H1 (cell line): Measurements from ENCODE around the gene OCSTAMP. TPM values are rescaled to one million over a fixed set of nuclear protein-coding genes. Genes with fewer than 3 reads are reported as not detected.
A peak's percentile ranks its signal among the peaks of the same experiment; 100 is the strongest.

Source experiments
- CTCF ChIA-PET: fragments of 300-600 bp; sonication (Branson Sonifier 250); formaldehyde crosslinking; loops from one replicate; lab custom pipeline; 2021; ENCODE audit not compliant: partially characterized antibody; lab: Charles Lee
- POLR2A ChIA-PET: fragments of 300-600 bp; sonication (Branson Sonifier 250); formaldehyde crosslinking; loops from one replicate; lab custom pipeline; 2021; ENCODE audit warnings: inconsistent platforms; ENCODE audit not compliant: partially characterized antibody; lab: Charles Lee
- DNase-seq, 2 experiments: peaks; one replicate each; pipeline versions ENCODE4 v3.0.0 to v3.0.0-alpha.2; 2010 to 2022; ENCODE audit warnings: low spot score in 2 of 2, low read depth in 1 of 2, mixed read lengths in 1 of 2
- FAIRE-seq: peaks from 2 replicates; lab custom pipeline; 2011; peaks lifted over from hg19 to GRCh38; lab: Jason Lieb, UNC
- H2AFZ ChIP-seq: 2 replicates; pipeline ENCODE4 v1.8.1; 2012; ENCODE audit warnings: low read length, inconsistent platforms
- H2AK5ac ChIP-seq: 2 replicates; pipeline ENCODE4 v1.6.1; 2013; ENCODE audit warnings: low read depth, low read length
- H2BK120ac ChIP-seq: replicated peaks from 2 replicates; pipeline ENCODE3; 2013; ENCODE audit warnings: low read depth, low read length, inconsistent platforms
- H2BK12ac ChIP-seq: 2 replicates; pipeline ENCODE4 v1.6.1; 2013; ENCODE audit warnings: low read depth, low read length
- H2BK15ac ChIP-seq: 2 replicates; pipeline ENCODE4 v1.6.1; 2013; ENCODE audit warnings: low read length
- H2BK20ac ChIP-seq: 2 replicates; pipeline ENCODE4 v1.6.1; 2013; ENCODE audit warnings: low read length
- H2BK5ac ChIP-seq: 2 replicates; pipeline ENCODE4 v1.6.1; 2013; ENCODE audit warnings: low read depth, low read length
- H3K14ac ChIP-seq: 2 replicates; pipeline ENCODE4 v1.6.1; 2013; ENCODE audit warnings: inconsistent platforms; ENCODE audit not compliant: insufficient read length
- H3K18ac ChIP-seq: 2 replicates; pipeline ENCODE4 v1.6.1; 2013; ENCODE audit warnings: low read length; ENCODE audit errors: extremely low read depth
- H3K23ac ChIP-seq: 2 replicates; pipeline ENCODE4 v1.6.1; 2013; ENCODE audit warnings: inconsistent platforms; ENCODE audit not compliant: insufficient read length
- H3K23me2 ChIP-seq: 2 replicates; pipeline ENCODE4 v1.6.1; 2013; ENCODE audit warnings: low read depth, low read length
- H3K27ac ChIP-seq: 2 replicates; pipeline ENCODE4 v1.6.1; 2011; ENCODE audit warnings: low read depth, low read length, inconsistent platforms
- H3K27me3 ChIP-seq, 4 experiments: replicated peaks in 1 of 4; 1 replicate in 1 of 4; 2 replicates in 3 of 4; pipeline versions ENCODE4 v1.6.1 to v1.8.1; 2011 to 2013; ENCODE audit warnings: low read length in 3 of 4, mild to moderate bottlenecking in 3 of 4, inconsistent platforms in 2 of 4, mixed read lengths in 2 of 4, moderate library complexity in 1 of 4; ENCODE audit not compliant: control insufficient read depth in 3 of 4, insufficient read depth in 3 of 4; ENCODE audit errors: extremely low read depth in 1 of 4
- H3K36me3 ChIP-seq, 4 experiments: 2 replicates each; pipeline versions ENCODE4 v1.6.1 to v1.8.1; 2011 to 2013; ENCODE audit warnings: mild to moderate bottlenecking in 4 of 4, low read length in 3 of 4, moderate library complexity in 2 of 4, control low read depth in 1 of 4, inconsistent platforms in 1 of 4; ENCODE audit not compliant: insufficient read depth in 4 of 4, control insufficient read depth in 2 of 4
- H3K4ac ChIP-seq: replicated peaks from 2 replicates; pipeline ENCODE3; 2013; ENCODE audit warnings: low read length, low read depth, mixed read lengths, inconsistent platforms; ENCODE audit not compliant: insufficient read length
- H3K4me1 ChIP-seq, 4 experiments: replicated peaks in 1 of 4; 1 replicate in 1 of 4; 2 replicates in 3 of 4; pipeline versions ENCODE4 v1.6.1 to v1.8.1; 2011 to 2013; ENCODE audit warnings: low read length in 3 of 4, inconsistent platforms in 2 of 4, mixed read lengths in 1 of 4; ENCODE audit not compliant: insufficient read depth in 4 of 4, control insufficient read depth in 3 of 4
- H3K4me2 ChIP-seq, 2 experiments: 2 replicates each; pipeline versions ENCODE4 v1.6.1 to v1.8.1; 2011 to 2013; ENCODE audit warnings: low read depth in 2 of 2, low read length in 2 of 2, control low read depth in 1 of 2, inconsistent platforms in 1 of 2, mild to moderate bottlenecking in 1 of 2; ENCODE audit not compliant: insufficient read depth in 1 of 2
- H3K4me3 ChIP-seq, 4 experiments: fragments of 200-600, 300-600 bp in 1 of 4; sonication (generic), shearing (Covaris generic), sonication (Bioruptor Twin) in 1 of 4; 2 replicates each; pipeline versions ENCODE4 v1.5.1 to v1.8.1; 2011 to 2016; ENCODE audit warnings: low read length in 4 of 4, low read depth in 3 of 4, control low read depth in 2 of 4, inconsistent platforms in 2 of 4, mild to moderate bottlenecking in 2 of 4, mixed read lengths in 1 of 4, moderate library complexity in 1 of 4; ENCODE audit not compliant: insufficient read depth in 2 of 4; ENCODE audit errors: extremely low read depth in 1 of 4
- H3K56ac ChIP-seq: replicated peaks from 2 replicates; pipeline ENCODE3; 2013; ENCODE audit warnings: low read depth, mild to moderate bottlenecking, mixed read lengths, low read length, inconsistent platforms; ENCODE audit not compliant: insufficient read length
- H3K79me1 ChIP-seq: 2 replicates; pipeline ENCODE4 v1.6.1; 2013; ENCODE audit warnings: low read depth, low read length, control low read depth
- H3K79me2 ChIP-seq, 2 experiments: 2 replicates each; pipeline versions ENCODE4 v1.6.1 to v1.8.1; 2012 to 2013; ENCODE audit warnings: low read length in 2 of 2, mild to moderate bottlenecking in 2 of 2, inconsistent platforms in 1 of 2; ENCODE audit not compliant: insufficient read depth in 2 of 2, control insufficient read depth in 1 of 2
- H3K9ac ChIP-seq, 4 experiments: replicated peaks in 1 of 4; 1 replicate in 1 of 4; 2 replicates in 3 of 4; pipeline versions ENCODE4 v1.6.1 to v1.8.1; 2011 to 2013; ENCODE audit warnings: low read depth in 3 of 4, low read length in 3 of 4, control low read depth in 2 of 4, mild to moderate bottlenecking in 2 of 4, moderate library complexity in 2 of 4, inconsistent platforms in 1 of 4; ENCODE audit errors: extremely low read depth in 1 of 4
- H3K9me3 ChIP-seq, 2 experiments: 2 replicates each; pipeline versions ENCODE4 v1.6.1 to v1.8.1; 2012 to 2013; ENCODE audit warnings: mild to moderate bottlenecking in 2 of 2, moderate library complexity in 2 of 2, control low read depth in 1 of 2, inconsistent platforms in 1 of 2, low read depth in 1 of 2, low read length in 1 of 2, mixed read lengths in 1 of 2; ENCODE audit not compliant: insufficient read depth in 2 of 2
- H4K20me1 ChIP-seq, 2 experiments: replicated peaks in 1 of 2; 2 replicates each; pipeline versions ENCODE3 to v1.8.1; 2011 to 2013; ENCODE audit warnings: inconsistent platforms in 2 of 2, low read length in 2 of 2, mild to moderate bottlenecking in 1 of 2; ENCODE audit not compliant: insufficient read depth in 2 of 2, control insufficient read depth in 1 of 2
- H4K5ac ChIP-seq: 2 replicates; pipeline ENCODE4 v1.6.1; 2013; ENCODE audit warnings: low read length, low read depth, mixed read lengths, inconsistent platforms; ENCODE audit not compliant: insufficient read length
- H4K8ac ChIP-seq: 2 replicates; pipeline ENCODE4 v1.8.0; 2013; ENCODE audit warnings: mild to moderate bottlenecking, moderate library complexity, low read length, inconsistent platforms; ENCODE audit not compliant: insufficient read depth; ENCODE audit errors: extremely low read depth
- H4K91ac ChIP-seq: replicated peaks from 2 replicates; pipeline ENCODE3; 2013; ENCODE audit warnings: low read length, mixed read lengths, inconsistent platforms; ENCODE audit not compliant: insufficient read length
- ASH2L ChIP-seq: fragments of 200-600, 300-600 bp; sonication (generic); IDR thresholded peaks from one replicate; pipeline ENCODE4 v1.7.1; 2017; ENCODE audit warnings: low read length
- HDAC6 ChIP-seq: IDR thresholded peaks from one replicate; pipeline ENCODE4 v1.7.1; 2012; ENCODE audit warnings: low read depth, mild to moderate bottlenecking, inconsistent platforms, low read length, moderate library complexity
- KDM1A ChIP-seq: fragments of 200-600, 300-600 bp; sonication (generic); IDR thresholded peaks from 2 replicates; pipeline ENCODE4 v1.7.1; 2016; ENCODE audit warnings: mild to moderate bottlenecking, low read length, borderline replicate concordance
- SRF ChIP-seq: IDR thresholded peaks from 2 replicates; pipeline ENCODE4 v1.6.1; 2011; ENCODE audit warnings: mild to moderate bottlenecking, low read depth, low read length, moderate library complexity
- WGBS, 2 experiments: shearing (Covaris generic) in 1 of 2; methylation state at CpG; one replicate each; pipeline versions ENCODE4 v1.1.6 to v1.1.7; 2013 to 2015; ENCODE audit warnings: low lambda C conversion rate in 2 of 2, mixed read lengths in 2 of 2, inconsistent platforms in 1 of 2, low coverage in 1 of 2, missing lambda C conversion rate in 1 of 2; ENCODE audit not compliant: insufficient replicate concordance in 2 of 2, insufficient coverage in 1 of 2, insufficient read length in 1 of 2; ENCODE audit errors: extremely low coverage in 1 of 2, missing lambda C conversion rate in 1 of 2; 5-methylcytosine and 5-hydroxymethylcytosine counted together
- polyA plus RNA-seq, 7 experiments: library from polyadenylated mRNA; depleted of rRNA in 3 of 7; stranded (reverse) in 5 of 7; unstranded in 2 of 7; fragments of >200 nt in 5 of 7; fragments of 200-250 nt in 2 of 7; gene quantifications; 1 replicate in 5 of 7; 2 replicates in 1 of 7; 4 replicates in 1 of 7; pipeline versions ENCODE4 v1.2.1 to v1.2.3, GENCODE V29; 2011 to 2013; ENCODE audit warnings: missing spikeins in 2 of 7, mixed read lengths in 2 of 7
- total RNA-seq: library from RNA; stranded (reverse); fragmentation: NEBNext Ultra II Directional; extraction: Animal tissue kit (Norgen Biotek cat#: 25700); gene quantifications from 2 replicates; pipeline ENCODE4 v1.2.1, GENCODE V29; 2021
- TF ChIP-seq, protein P1 (sequence below): IDR thresholded peaks from 2 replicates; pipeline ENCODE4 v1.6.1; 2011; ENCODE audit warnings: low read length, improper control_type of control experiment

OCSTAMP gene
- total and polyA plus RNA-seq, 2 of the 8 experiments (the other 6 are each of a cell fraction or from before 2014, with no cell fraction given): 0.09 to 0.13 TPM

DNA sequence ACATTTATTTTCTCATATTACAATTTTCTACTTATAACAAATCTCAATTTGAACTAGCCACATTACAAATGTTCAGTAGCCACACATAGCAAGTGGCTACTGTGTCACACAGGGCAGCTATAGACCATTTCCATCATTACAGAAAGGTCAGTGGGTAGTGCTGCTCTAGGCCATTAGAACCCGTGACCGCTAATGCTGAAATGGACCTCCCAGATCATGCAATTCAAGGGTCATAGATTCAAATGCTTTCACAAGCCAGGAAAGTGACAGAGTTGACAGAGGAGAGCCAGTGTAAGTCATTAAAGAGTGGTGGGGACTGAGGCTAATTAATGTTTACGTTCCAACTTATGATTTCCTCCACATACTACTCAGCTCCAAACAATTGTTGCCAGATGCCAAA, 3.5 kb upstream of the OCSTAMP start:
- no peaks in the 10 kb centered on the region; a peak in 1 of 7 replicates for H3K27me3 ChIP-seq
- H4K20me1 ChIP-seq: no peaks in the 10 kb centered on the region
- no peak overlapping the region for H3K9ac ChIP-seq
- H2BK120ac ChIP-seq: no peak overlapping the region
- no peak overlapping the region for H3K23ac ChIP-seq
- CTCF ChIA-PET: interaction anchor here (0.7 to 7.7 kb wide), 6 partner anchors 7 to 26 kb away, joined by 3 to 64 read pairs (median 4); no protein-coding TSS in a partner anchor
- no peak overlapping the region for H4K8ac ChIP-seq
- H3K9me3 ChIP-seq: no peaks in the 10 kb centered on the region
- H3K79me2 ChIP-seq: no peaks in the 10 kb centered on the region
- TF ChIP-seq SRF (no peak), KDM1A (no peak), HDAC6 (no peak), ASH2L (no peak)
- TF ChIP-seq, protein P1, sequence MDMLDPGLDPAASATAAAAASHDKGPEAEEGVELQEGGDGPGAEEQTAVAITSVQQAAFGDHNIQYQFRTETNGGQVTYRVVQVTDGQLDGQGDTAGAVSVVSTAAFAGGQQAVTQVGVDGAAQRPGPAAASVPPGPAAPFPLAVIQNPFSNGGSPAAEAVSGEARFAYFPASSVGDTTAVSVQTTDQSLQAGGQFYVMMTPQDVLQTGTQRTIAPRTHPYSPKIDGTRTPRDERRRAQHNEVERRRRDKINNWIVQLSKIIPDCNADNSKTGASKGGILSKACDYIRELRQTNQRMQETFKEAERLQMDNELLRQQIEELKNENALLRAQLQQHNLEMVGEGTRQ: no peak
- H3K18ac ChIP-seq: no peak overlapping the region
- no peak overlapping the region for H2AFZ ChIP-seq
- H3K23me2 ChIP-seq: no peaks in the 10 kb centered on the region
- H3K4me2 ChIP-seq: no peak overlapping the region; a peak in 1 of 4 replicates
- no peak for FAIRE-seq
- POLR2A ChIA-PET: no interaction called here
- no peak overlapping the region for H2BK12ac ChIP-seq
- no peak overlapping the region for H3K27ac ChIP-seq
- H2AK5ac ChIP-seq: no peak overlapping the region
- H3K4me3 ChIP-seq: no peak overlapping the region
- no peaks in the 10 kb centered on the region for H3K36me3 ChIP-seq
- H2BK20ac ChIP-seq: 0 out of 2 replicates have a peak overlapping the region, but pooled peaks have one; percentile 17
- H2BK5ac ChIP-seq: no peak overlapping the region
- H3K79me1 ChIP-seq: no peaks in the 10 kb centered on the region
- H3K56ac ChIP-seq: no peak overlapping the region
- H3K14ac ChIP-seq: no peak overlapping the region
- no peak overlapping the region for H4K5ac ChIP-seq
- H3K4me1 ChIP-seq: peaks cover 13 to 35% (median 23%) of the 10 kb centered on the region in 4 experiments
- H4K91ac ChIP-seq: peak overlapping the region; percentile 6
- DNase-seq: no peak
- H3K4ac ChIP-seq: no peak overlapping the region
- no peak overlapping the region for H2BK15ac ChIP-seq
- WGBS, 2 experiments: 96% methylated on average over 3 of the region's 3 CpGs; no CpG with 5 or more reads in 1 of the 2 experiments
